Measurements from ENCODE around the gene ZSCAN4. TPM values are rescaled to one million over a fixed set of nuclear protein-coding genes. Genes with fewer than 3 reads are reported as not detected.

The ZSCAN4 gene
- total and polyA plus RNA-seq, 8 donors, result 0.05 to 0.09 TPM; not detected in 6

GRCh38 chr19:57720878-57721277 is 52.1 kb downstream of the ZSCAN4 start:
- Histone ChIP-seq H3K4me1 (no peaks in the 10 kb centered on the region), H3K27me3 (no peaks in the 10 kb centered on the region), H3K27ac (no peak overlapping the region), H3K9me3 (no peaks in the 10 kb centered on the region), H3K36me3 (peaks cover 0 to 24% (median 9%) of the 10 kb centered on the region in 3 donors), H3K4me3 (no peak overlapping the region)
- no peak for DNase-seq
- ATAC-seq, result no peak
- WGBS, 2 donors, result 95 to 99% methylated on average over 10 of the region's 10 CpGs
- intact Hi-C loops (cut with DNase I), result no loop called here
- no peak for FAIRE-seq
- no peak for TF ChIP-seq CTCF (IDR thresholded peaks at IDR 0.05)

Other genes with a start within 250 kb of the ZSCAN4 start
- 1 to 10 TPM; 4.2 to 7.2 (median 5.2) TPM for gene ZNF749, start 233.6 kb upstream of the ZSCAN4 start, total RNA-seq
- gene ZNF749, start 233.6 kb upstream of the ZSCAN4 start, polyA plus RNA-seq, result 1 to 10 TPM; 2.1 to 4.5 TPM
- under 1 TPM; 0.12 to 0.32 (median 0.27) TPM for gene VN1R1, start 211.8 kb upstream of the ZSCAN4 start, total RNA-seq
- gene VN1R1, start 211.8 kb upstream of the ZSCAN4 start, polyA plus RNA-seq, result under 1 TPM; 0.11 to 0.80 TPM
- 1 to 10 TPM; 2.3 to 8.9 (median 4.1) TPM for gene ZNF772, start 191.4 kb upstream of the ZSCAN4 start, total RNA-seq
- 1 to 10 TPM; 1.3 to 2.0 TPM for gene ZNF772, start 191.4 kb upstream of the ZSCAN4 start, polyA plus RNA-seq
- gene ZNF419, start 181.2 kb upstream of the ZSCAN4 start, total RNA-seq, result 1 to 10 TPM; 1.7 to 4.4 (median 3.0) TPM
- 1 to 10 TPM; 3.5 to 7.6 TPM for gene ZNF419, start 181.2 kb upstream of the ZSCAN4 start, polyA plus RNA-seq
- gene ZNF773, start 169.0 kb upstream of the ZSCAN4 start, total RNA-seq, result 1 to 10 TPM; 2.6 to 4.0 (median 3.2) TPM
- gene ZNF773, start 169.0 kb upstream of the ZSCAN4 start, polyA plus RNA-seq, result 1 to 10 TPM in 1 of 2 donors, under 1 TPM in 1; 0.99 to 3.6 TPM
- 1 to 10 TPM; 1.2 to 3.5 (median 1.9) TPM for gene ZNF549, start 141.6 kb upstream of the ZSCAN4 start, total RNA-seq
- 1 to 10 TPM; 1.5 to 2.9 TPM for gene ZNF549, start 141.6 kb upstream of the ZSCAN4 start, polyA plus RNA-seq
- gene ZNF550, start 109.1 kb upstream of the ZSCAN4 start, total RNA-seq, result 1 to 10 TPM; 2.1 to 6.8 (median 3.4) TPM
- gene ZNF550, start 109.1 kb upstream of the ZSCAN4 start, polyA plus RNA-seq, result 1 to 10 TPM; 2.1 to 2.8 TPM
- gene ZNF416, start 90.0 kb upstream of the ZSCAN4 start, total RNA-seq, result 1 to 10 TPM; 1.3 to 2.7 (median 1.9) TPM
- 1 to 10 TPM in 1 of 2 donors, under 1 TPM in 1; 0.91 to 1.9 TPM for gene ZNF416, start 90.0 kb upstream of the ZSCAN4 start, polyA plus RNA-seq
- gene ZIK1, start 84.8 kb upstream of the ZSCAN4 start, total RNA-seq, result 1 to 10 TPM in 4 of 6 donors, under 1 TPM in 2; 0.63 to 2.8 (median 1.0) TPM
- 1 to 10 TPM in 1 of 2 donors, under 1 TPM in 1; 0.87 to 3.0 TPM for gene ZIK1, start 84.8 kb upstream of the ZSCAN4 start, polyA plus RNA-seq
- gene ZNF530, start 69.0 kb upstream of the ZSCAN4 start, total RNA-seq, result 1 to 10 TPM in 3 of 6 donors, under 1 TPM in 3; 0.85 to 1.8 (median 1.1) TPM
- 1 to 10 TPM in 1 of 2 donors, under 1 TPM in 1; 0.76 to 2.3 TPM for gene ZNF530, start 69.0 kb upstream of the ZSCAN4 start, polyA plus RNA-seq
- gene ZNF134, start 54.7 kb upstream of the ZSCAN4 start, total RNA-seq, result 1 to 10 TPM; 4.5 to 9.8 (median 5.8) TPM
- gene ZNF134, start 54.7 kb upstream of the ZSCAN4 start, polyA plus RNA-seq, result 1 to 10 TPM; 2.3 to 7.1 TPM
- gene ZNF211, start 35.8 kb upstream of the ZSCAN4 start, total RNA-seq, result 1 to 10 TPM; 2.1 to 8.6 (median 4.4) TPM
- gene ZNF211, start 35.8 kb upstream of the ZSCAN4 start, polyA plus RNA-seq, result 10 to 100 TPM in 1 of 2 donors, 1 to 10 TPM in 1; 6.0 to 14.3 TPM
- 1 to 10 TPM; 2.2 to 3.2 (median 2.5) TPM for gene ZNF551, start 13.0 kb downstream of the ZSCAN4 start, total RNA-seq
- 1 to 10 TPM; 1.1 to 1.5 TPM for gene ZNF551, start 13.0 kb downstream of the ZSCAN4 start, polyA plus RNA-seq
- gene ZNF154, start 40.3 kb downstream of the ZSCAN4 start, total RNA-seq, result 1 to 10 TPM; 1.5 to 4.6 (median 2.3) TPM
- 1 to 10 TPM; 3.1 to 3.4 TPM for gene ZNF154, start 40.3 kb downstream of the ZSCAN4 start, polyA plus RNA-seq
- 1 to 10 TPM; 1.7 to 5.8 (median 2.6) TPM for gene ZNF671, start 58.7 kb downstream of the ZSCAN4 start, total RNA-seq
- 1 to 10 TPM; 3.5 to 8.3 TPM for gene ZNF671, start 58.7 kb downstream of the ZSCAN4 start, polyA plus RNA-seq
- gene ZNF776, start 77.9 kb downstream of the ZSCAN4 start, total RNA-seq, result 10 to 100 TPM in 1 of 6 donors, 1 to 10 TPM in 5; 2.9 to 10.8 (median 4.5) TPM
- 1 to 10 TPM; 2.9 to 6.3 TPM for gene ZNF776, start 77.9 kb downstream of the ZSCAN4 start, polyA plus RNA-seq
- 10 to 100 TPM in 1 of 6 donors, 1 to 10 TPM in 5; 3.9 to 12.9 (median 5.3) TPM for gene ZNF586, start 100.7 kb downstream of the ZSCAN4 start, total RNA-seq
- 1 to 10 TPM; 3.0 to 4.3 TPM for gene ZNF586, start 100.7 kb downstream of the ZSCAN4 start, polyA plus RNA-seq
- gene ZNF552, start 146.0 kb downstream of the ZSCAN4 start, total RNA-seq, result 1 to 10 TPM; 3.4 to 5.8 (median 4.1) TPM
- 1 to 10 TPM; 3.4 to 4.7 TPM for gene ZNF552, start 146.0 kb downstream of the ZSCAN4 start, polyA plus RNA-seq
- 10 to 100 TPM in 1 of 6 donors, 1 to 10 TPM in 5; 8.0 to 10.3 (median 9.0) TPM for gene ZNF587B, start 161.4 kb downstream of the ZSCAN4 start, total RNA-seq
- gene ZNF587B, start 161.4 kb downstream of the ZSCAN4 start, polyA plus RNA-seq, result 1 to 10 TPM; 4.4 to 8.4 TPM
- gene ZNF587, start 180.9 kb downstream of the ZSCAN4 start, total RNA-seq, result 10 to 100 TPM; 12.2 to 29.5 (median 16.1) TPM
- gene ZNF587, start 180.9 kb downstream of the ZSCAN4 start, polyA plus RNA-seq, result 10 to 100 TPM in 1 of 2 donors, 1 to 10 TPM in 1; 9.3 to 28.2 TPM
- 1 to 10 TPM; 3.7 to 7.7 (median 6.0) TPM for gene ZNF814, start 220.1 kb downstream of the ZSCAN4 start, total RNA-seq
- 10 to 100 TPM in 1 of 2 donors, 1 to 10 TPM in 1; 9.8 to 10.8 TPM for gene ZNF814, start 220.1 kb downstream of the ZSCAN4 start, polyA plus RNA-seq
- 10 to 100 TPM in 1 of 6 donors, 1 to 10 TPM in 5; 4.8 to 15.3 (median 6.6) TPM for gene ZNF417, start 247.7 kb downstream of the ZSCAN4 start, total RNA-seq
- gene ZNF417, start 247.7 kb downstream of the ZSCAN4 start, polyA plus RNA-seq, result 1 to 10 TPM; 2.8 to 3.3 TPM